ENCODE measurements around the gene CLEC18A.
"Not testable (repeated sequence)": the region's sequence is repeated elsewhere in the genome, so short reads cannot be mapped to it uniquely, and the experiment has no call there.

The CLEC18A gene
- 0 to 1.7 (median 0.18) reads per million in 17 experiments for total RNA-seq

GRCh38 chr16:69951017-69951671 lies at the start of gene CLEC18A:
Gene CLEC18A (plus strand): TSS chr16:69951334. CDS start chr16:69951367, 33 bp downstream.
- not testable (repeated sequence) for DNase-seq

DNA sequence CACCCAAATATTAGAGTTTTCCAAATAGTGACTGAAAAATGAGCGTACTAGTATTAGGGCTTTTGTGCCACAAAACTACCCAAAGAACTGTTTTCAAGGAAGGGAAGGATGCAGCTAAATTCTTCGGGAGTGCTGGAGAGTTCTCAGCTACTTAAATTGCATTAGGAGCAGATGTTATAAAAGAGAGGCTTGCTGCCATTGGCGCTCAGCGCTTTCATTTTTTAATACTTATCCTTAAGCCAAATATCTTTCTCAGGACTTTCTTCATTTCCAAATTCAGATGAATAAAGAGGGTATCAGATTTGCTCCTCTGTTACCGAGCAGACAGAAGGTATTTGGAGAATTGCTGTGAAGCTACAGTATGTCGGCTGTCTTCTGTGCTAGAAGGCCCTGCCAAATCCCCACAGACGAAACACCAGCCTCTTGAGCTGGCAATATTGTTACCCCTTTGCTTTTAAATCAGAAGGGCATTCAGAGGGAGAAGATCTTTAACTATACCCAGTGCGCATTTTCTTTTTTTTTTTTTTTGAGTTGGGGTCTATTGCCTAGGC lies 47.2 kb upstream of the CLEC18A start:
- no peak for DNase-seq

GRCh38 chr16:69904495-69905170 lies 46.5 kb upstream of the CLEC18A start:
- DNase-seq = no peak

GRCh38 chr16:69905171-69905555 lies 46.0 kb upstream of the CLEC18A start:
- no peak for DNase-seq

DNA sequence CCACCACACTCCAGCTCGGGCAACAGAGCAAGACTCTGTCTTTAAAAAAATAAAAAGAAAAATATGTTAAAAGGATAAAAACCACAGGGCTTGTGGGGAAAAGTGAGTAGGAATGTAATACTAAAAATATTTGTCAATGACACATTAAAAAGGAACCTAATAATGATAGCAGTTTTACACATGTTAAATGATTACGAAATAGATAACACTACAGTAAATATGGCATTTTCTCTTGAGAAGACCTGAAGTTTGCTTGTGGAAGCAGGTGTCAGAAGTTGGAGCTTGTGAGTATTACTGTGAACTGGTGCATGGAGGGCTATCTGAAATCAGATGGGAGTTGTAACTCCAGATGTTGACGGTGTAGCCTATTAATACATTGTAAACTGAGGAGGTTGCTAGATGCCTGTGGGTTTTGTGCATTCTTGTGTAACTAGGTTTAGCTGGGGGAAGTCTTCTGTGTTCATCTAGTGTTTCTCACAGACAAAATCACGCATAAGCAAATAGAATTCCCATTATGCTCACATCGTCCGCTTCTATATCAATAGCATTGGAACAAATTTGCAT lies 44.2 kb upstream of the CLEC18A start:
- DNase-seq = no peak

DNA sequence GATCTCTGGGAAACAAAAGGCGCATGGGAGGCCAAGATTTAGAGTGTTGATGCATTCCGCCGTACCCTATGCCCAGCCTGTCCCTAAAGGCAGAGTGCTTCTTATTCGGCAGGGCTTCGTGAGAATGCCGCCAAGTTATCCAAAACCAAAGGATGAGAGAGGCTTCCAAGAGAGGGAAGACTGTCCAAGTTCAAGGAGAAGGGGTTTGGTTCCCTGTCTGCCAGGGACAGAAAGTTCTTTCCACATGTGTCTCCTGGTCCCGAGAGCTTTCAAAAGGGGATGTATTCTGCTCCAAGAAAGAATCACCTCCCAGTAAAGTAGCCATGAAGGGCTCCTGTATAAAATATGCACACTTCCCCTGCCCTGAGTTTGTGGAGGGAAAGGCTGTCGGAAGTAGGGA lies 42.1 kb upstream of the CLEC18A start:
- DNase-seq = no peak

GRCh38 chr16:69909760-69910159 lies 41.4 kb upstream of the CLEC18A start:
- DNase-seq = no peak

GRCh38 chr16:69910964-69911363 lies 40.2 kb upstream of the CLEC18A start:
- no peak for DNase-seq

- DNase-seq = no peak
Observed at GRCh38 chr16:69916462-69916861, 34.7 kb upstream of the CLEC18A start.

- no peak for DNase-seq
Observed at GRCh38 chr16:69917311-69917710, 33.8 kb upstream of the CLEC18A start.

DNA sequence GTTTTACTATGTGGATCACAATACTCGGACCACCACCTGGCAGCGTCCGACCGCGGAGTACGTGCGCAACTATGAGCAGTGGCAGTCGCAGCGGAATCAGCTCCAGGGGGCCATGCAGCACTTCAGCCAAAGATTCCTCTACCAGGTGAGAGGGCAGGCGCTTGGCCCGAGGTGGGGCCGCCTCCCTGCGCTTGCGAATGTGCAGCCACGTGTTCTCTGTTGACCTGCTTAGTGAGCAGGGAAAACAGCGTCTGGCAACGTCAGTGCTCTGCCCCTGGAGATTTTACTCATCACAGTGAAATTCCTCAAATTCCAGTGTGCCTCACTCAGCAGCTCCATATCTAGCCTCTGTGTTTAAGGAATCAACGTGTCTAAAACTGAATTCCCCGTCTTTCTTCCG lies 33.4 kb upstream of the CLEC18A start:
- DNase-seq = no peak

- DNase-seq = no peak
Observed at GRCh38 chr16:69918241-69918640, 32.9 kb upstream of the CLEC18A start.

GRCh38 chr16:69921127-69921526 lies 30.0 kb upstream of the CLEC18A start:
- no peak for DNase-seq

- no peak for DNase-seq
Observed at GRCh38 chr16:69922200-69922599, 28.9 kb upstream of the CLEC18A start.

- no peak for DNase-seq
Observed at GRCh38 chr16:69924041-69924775, 26.9 kb upstream of the CLEC18A start.

DNA sequence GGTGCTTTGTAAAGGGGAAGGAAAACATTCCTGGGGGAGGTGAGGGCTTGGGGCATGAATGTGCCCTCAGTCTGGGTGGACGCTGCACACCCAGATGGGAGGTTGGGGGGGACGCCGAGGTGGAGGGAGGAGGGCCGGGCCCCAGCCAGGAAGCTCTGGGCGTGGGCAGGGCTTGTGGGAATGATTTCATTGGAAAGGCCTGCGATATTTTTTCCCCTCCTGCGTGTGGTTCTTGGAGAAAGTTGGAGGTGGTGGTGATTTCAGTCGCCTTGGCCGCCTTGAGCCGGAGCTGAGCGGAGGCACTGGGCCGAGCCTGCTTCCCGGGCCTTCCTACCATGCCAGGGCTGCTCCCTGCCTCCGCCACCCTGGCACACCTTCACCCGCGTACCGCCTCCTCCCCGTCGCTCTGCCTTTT lies 26.4 kb upstream of the CLEC18A start:
- no peak for DNase-seq

DNA sequence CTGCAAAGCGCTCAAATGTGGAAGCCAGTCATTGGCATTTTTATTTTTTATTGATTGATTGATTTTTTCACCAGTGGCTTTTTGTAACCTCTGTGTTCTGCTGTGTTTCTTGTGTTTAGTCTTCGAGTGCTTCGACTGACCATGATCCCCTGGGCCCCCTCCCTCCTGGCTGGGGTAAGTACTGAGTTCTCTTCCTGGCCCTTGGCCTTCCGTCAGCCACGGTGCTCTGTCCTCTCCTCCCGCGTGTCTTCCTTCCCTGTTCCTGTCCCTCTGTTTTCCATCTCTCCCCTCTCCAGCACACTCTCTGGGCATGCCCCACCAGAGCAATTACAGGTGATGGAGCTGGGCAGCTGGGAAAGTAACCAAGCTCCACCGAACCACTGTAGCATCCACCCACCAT lies 25.8 kb upstream of the CLEC18A start:
- no peak for DNase-seq

DNA sequence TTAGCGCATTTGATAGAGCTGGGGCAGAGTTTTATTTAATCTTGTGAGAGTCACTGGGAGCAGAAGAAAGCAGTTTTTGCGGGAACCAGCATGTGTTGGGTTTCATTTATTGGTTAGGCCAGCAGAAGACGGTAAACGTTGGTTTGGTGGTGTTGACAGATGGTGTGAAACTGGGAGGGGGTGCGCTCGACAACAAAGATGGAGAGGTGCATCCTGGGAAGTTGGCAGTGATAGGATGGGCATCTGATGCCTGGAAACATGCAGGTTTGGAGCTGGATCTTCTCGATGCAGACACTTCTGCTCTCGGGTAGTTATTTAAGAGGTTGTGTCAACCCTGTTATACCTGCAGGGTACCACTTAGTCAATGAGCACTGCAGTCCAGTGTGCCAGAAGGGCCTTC lies 24.9 kb upstream of the CLEC18A start:
- no peak for DNase-seq

- DNase-seq = no peak
Observed at GRCh38 chr16:69927056-69927757, 23.9 kb upstream of the CLEC18A start.

- no peak for DNase-seq
Observed at GRCh38 chr16:69928856-69929400, 22.2 kb upstream of the CLEC18A start.

GRCh38 chr16:69929480-69929879 lies 21.7 kb upstream of the CLEC18A start:
- DNase-seq = no peak
